Gastrocnemius medialis (tissue), 4 donors: ENCODE measurements around the gene PRPS1. TPM values are rescaled to one million over a fixed set of nuclear protein-coding genes. Genes with fewer than 3 reads are reported as not detected.

ENCODE experiments used
- ATAC-seq, 2 donors: fragments of 150-250 bp; one replicate each; pipeline ENCODE4 v1.9.1; 2016
- DNase-seq, 2 donors: peaks; one replicate each; pipeline ENCODE4 v3.0.0-alpha.2; 2019
- H3K27ac ChIP-seq, 4 donors: fragments of 200-600 bp; sonication (generic); 1 replicate in 1 of 4; 2 replicates in 3 of 4; pipeline ENCODE4 v1.5.1; 2016 to 2018; ENCODE audit warnings: mild to moderate bottlenecking in 2 of 4, moderate library complexity in 1 of 4
- H3K27me3 ChIP-seq, 3 donors: fragments of 200-600 bp; sonication (generic) in 2 of 3; 1 replicate in 1 of 3; 2 replicates in 2 of 3; pipeline versions ENCODE4 v1.5.1 to v1.6.0; 2016 to 2019; ENCODE audit warnings: mild to moderate bottlenecking in 1 of 3, moderate library complexity in 1 of 3
- H3K36me3 ChIP-seq, 2 donors: fragments of 200-600 bp; sonication (generic) in 1 of 2; one replicate each; pipeline ENCODE4 v1.5.1; 2017 to 2018
- H3K4me1 ChIP-seq, 2 donors: fragments of 200-600 bp; sonication (generic) in 1 of 2; one replicate each; pipeline ENCODE4 v1.5.1; 2016 to 2017; ENCODE audit warnings: mild to moderate bottlenecking in 2 of 2
- H3K4me3 ChIP-seq, 4 donors: fragments of 200-600 bp; sonication (generic) in 3 of 4; 1 replicate in 1 of 4; 2 replicates in 3 of 4; pipeline ENCODE4 v1.5.1; 2016 to 2019; ENCODE audit warnings: mild to moderate bottlenecking in 2 of 4
- H3K9me3 ChIP-seq, 3 donors: fragments of 200-600 bp; sonication (generic) in 2 of 3; 1 replicate in 1 of 3; 2 replicates in 2 of 3; pipeline ENCODE4 v1.5.1; 2016 to 2019
- CTCF ChIP-seq, 5 experiments: fragments of 450-650 bp in 3 of 5; fragments of 200-600 bp in 2 of 5; sonication (generic) in 2 of 5; IDR thresholded peaks in 4 of 5; conservative IDR thresholded peaks in 1 of 5; 1 replicate in 4 of 5; 2 replicates in 1 of 5; pipeline ENCODE4 v1.5.1; 2016 to 2019; ENCODE audit warnings: antibody characterized with exemption in 5 of 5, mild to moderate bottlenecking in 3 of 5, moderate library complexity in 3 of 5
- POLR2A ChIP-seq, 2 donors: fragments of 450-650 bp; IDR thresholded peaks; one replicate each; pipeline ENCODE4 v1.6.1; 2017; ENCODE audit warnings: antibody characterized with exemption in 2 of 2, mild to moderate bottlenecking in 2 of 2, moderate library complexity in 2 of 2
- in situ Hi-C, 4 donors: fragments of 200-750 bp; cut with MboI; loops; one replicate each; pipeline versions ENCODE4 v1.15.0 to v1.8.0; 2017; ENCODE audit warnings: low sequenced_read_pairs in 4 of 4
- intact Hi-C: fragments of 100-400 bp; cut with DNase I; formaldehyde crosslinking; loops from one replicate; pipeline ENCODE4 v1.15.1; 2023; ENCODE audit warnings: low total_unique reads
- total RNA-seq, 4 donors: library from RNA; depleted of rRNA; stranded (reverse); fragments of >200 nt; gene quantifications; one replicate each; pipeline versions ENCODE4 v1.1.0 to v1.2.3, GENCODE V29; 2016

PRPS1 gene
- total RNA-seq, 4 donors from 2014 or later, result 19.6 to 46.0 (median 30.9) TPM

GRCh38 chrX:107654566-107654871 lies 26.2 kb downstream of the PRPS1 start:
- Histone ChIP-seq H3K4me3 (no peak overlapping the region), H3K9me3 (no peaks in the 10 kb centered on the region), H3K36me3 (no peaks in the 10 kb centered on the region), H3K4me1 (peaks cover 0 to 7% of the 10 kb centered on the region in 2 donors), H3K27ac (peak overlapping the region in 2 of 4 donors; percentile 11 to 44), H3K27me3 (no peaks in the 10 kb centered on the region)
- DNase-seq, result no peak
- no peak for TF ChIP-seq CTCF (IDR thresholded peaks at IDR 0.05 in 4 of 5, conservative IDR thresholded peaks at IDR 0.05 in 1 of 5)
- TF ChIP-seq POLR2A (IDR thresholded peaks at IDR 0.05), result no peak
- in situ Hi-C loops (loop anchor here (25.0 kb wide), 1 partner anchor 233 kb away; no protein-coding TSS in a partner anchor), intact Hi-C loops (no loop called here)
- no peak for ATAC-seq

- in situ Hi-C loops, result loop anchor here (25.0 kb wide), 1 partner anchor 232 kb away; no protein-coding TSS in a partner anchor
- Histone ChIP-seq H3K27ac (peak overlapping the region in 2 of 4 donors; percentile 22 to 44), H3K27me3 (no peaks in the 10 kb centered on the region), H3K36me3 (no peaks in the 10 kb centered on the region), H3K4me1 (peaks cover 0 to 7% of the 10 kb centered on the region in 2 donors), H3K4me3 (no peak overlapping the region), H3K9me3 (no peaks in the 10 kb centered on the region)
- peak; percentile 74 to 79 for ATAC-seq
- TF ChIP-seq CTCF (IDR thresholded peaks at IDR 0.05 in 4 of 5, conservative IDR thresholded peaks at IDR 0.05 in 1 of 5) (peak; percentile 32 to 81 (median 73)), POLR2A (IDR thresholded peaks at IDR 0.05) (no peak)
- peak in 1 of 2 donors; percentile 58 for DNase-seq
- intact Hi-C loops, result loop anchor here (5.0 kb wide), 1 partner anchor 437 kb away; the partner anchor contains the start of genes ATG4A and PSMD10
Observed at GRCh38 chrX:107654872-107655761, 26.8 kb downstream of the PRPS1 start.

GRCh38 chrX:107656978-107657377 lies 28.7 kb downstream of the PRPS1 start:
- no peak overlapping the region for H3K27ac ChIP-seq
- peaks cover 0 to 7% of the 10 kb centered on the region in 2 donors for H3K4me1 ChIP-seq
- no peak for DNase-seq
- no peak overlapping the region for H3K4me3 ChIP-seq
- no peaks in the 10 kb centered on the region for H3K9me3 ChIP-seq
- H3K27me3 ChIP-seq, result no peaks in the 10 kb centered on the region
- intact Hi-C loops, result loop anchor here (5.0 kb wide), 1 partner anchor 435 kb away; the partner anchor contains the start of genes ATG4A and PSMD10
- in situ Hi-C loops, result loop anchor here (25.0 kb wide), 1 partner anchor 230 kb away; no protein-coding TSS in a partner anchor
- no peaks in the 10 kb centered on the region for H3K36me3 ChIP-seq
- TF ChIP-seq POLR2A (IDR thresholded peaks at IDR 0.05), result no peak
- TF ChIP-seq CTCF (IDR thresholded peaks at IDR 0.05 in 4 of 5, conservative IDR thresholded peaks at IDR 0.05 in 1 of 5), result no peak
- no peak for ATAC-seq

- in situ Hi-C loops (loop anchor here (25.0 kb wide), 1 partner anchor 229 kb away; no protein-coding TSS in a partner anchor), intact Hi-C loops (loop anchor here (1.0 to 5.0 kb wide), 3 partner anchors 119 to 434 kb away; partner anchors contain the start of genes ATG4A, NCBP2L and PSMD10)
- no peak for TF ChIP-seq POLR2A (IDR thresholded peaks at IDR 0.05)
- Histone ChIP-seq H3K36me3 (no peaks in the 10 kb centered on the region), H3K4me1 (peaks cover 0 to 7% of the 10 kb centered on the region in 2 donors), H3K9me3 (no peaks in the 10 kb centered on the region), H3K27me3 (no peaks in the 10 kb centered on the region), H3K27ac (no peak overlapping the region), H3K4me3 (no peak overlapping the region)
- DNase-seq (no peak), ATAC-seq (no peak)
Observed at GRCh38 chrX:107658660-107659059, 30.4 kb downstream of the PRPS1 start.

GRCh38 chrX:107659286-107659685 lies 31.0 kb downstream of the PRPS1 start:
- in situ Hi-C loops (loop anchor here (25.0 kb wide), 1 partner anchor 228 kb away; no protein-coding TSS in a partner anchor), intact Hi-C loops (loop anchor here (1.0 to 5.0 kb wide), 3 partner anchors 118 to 433 kb away; partner anchors contain the start of genes ATG4A, NCBP2L and PSMD10)

More at GRCh38 chrX:107659286-107659685, 31.0 kb downstream of the PRPS1 start:
- H3K36me3 ChIP-seq, result no peaks in the 10 kb centered on the region
- TF ChIP-seq CTCF (IDR thresholded peaks at IDR 0.05 in 4 of 5, conservative IDR thresholded peaks at IDR 0.05 in 1 of 5) (no peak), POLR2A (IDR thresholded peaks at IDR 0.05) (no peak)
- no peaks in the 10 kb centered on the region for H3K9me3 ChIP-seq
- no peak overlapping the region for H3K27ac ChIP-seq
- H3K27me3 ChIP-seq, result no peaks in the 10 kb centered on the region
- peaks cover 0 to 7% of the 10 kb centered on the region in 2 donors for H3K4me1 ChIP-seq
- no peak overlapping the region for H3K4me3 ChIP-seq
- no peak for DNase-seq
- no peak for ATAC-seq
